B cell (primary cell): ENCODE measurements around the gene DRC1. TPM values are rescaled to one million over a fixed set of nuclear protein-coding genes. Genes with fewer than 3 reads are reported as not detected.

Experiments used
- ATAC-seq: fragments of 200-7000 bp; cut with Tn5 transposase; one replicate; pipeline ENCODE4 v1.10.0; 2021; ENCODE audit warnings: low read depth, mild to moderate bottlenecking, moderate number of reproducible peaks, moderate library complexity
- CTCF ChIA-PET: fragments of 350-600 bp; sonication (Branson Sonifier 250); formaldehyde crosslinking; loops from one replicate; lab custom pipeline; 2021; ENCODE audit warnings: antibody characterized with exemption, inconsistent platforms; lab: Charles Lee
- POLR2A ChIA-PET: fragments of 350-600 bp; sonication (Branson Sonifier 250); formaldehyde crosslinking; loops from one replicate; lab custom pipeline; 2021; ENCODE audit warnings: antibody characterized with exemption; lab: Charles Lee
- DNase-seq: peaks from one replicate; pipeline ENCODE4 v3.0.0; 2013
- H2AFZ ChIP-seq: 2 replicates; pipeline ENCODE4 v1.6.1; 2012; ENCODE audit warnings: mild to moderate bottlenecking, low read depth, low read length; ENCODE audit not compliant: insufficient read depth, poor library complexity, severe bottlenecking
- H3K27ac ChIP-seq, 2 donors: 1 replicate in 1 of 2; 2 replicates in 1 of 2; pipeline ENCODE4 v1.5.1; 2012 to 2013; ENCODE audit warnings: low read length in 2 of 2, mild to moderate bottlenecking in 2 of 2, moderate library complexity in 1 of 2
- H3K27me3 ChIP-seq, 4 experiments: fragments of 200-600 bp in 1 of 4; sonication (generic) in 1 of 4; replicated peaks in 1 of 4; 1 replicate in 2 of 4; 2 replicates in 2 of 4; pipeline versions ENCODE4 v1.6.1 to v1.7.0; 2013 to 2016; ENCODE audit warnings: low read length in 3 of 4, mild to moderate bottlenecking in 2 of 4, mixed read lengths in 1 of 4, moderate library complexity in 1 of 4; ENCODE audit not compliant: insufficient read depth in 4 of 4, control insufficient read depth in 3 of 4; ENCODE audit errors: control extremely low read depth in 1 of 4
- H3K36me3 ChIP-seq, 2 experiments: replicated peaks in 1 of 2; 1 replicate in 1 of 2; 2 replicates in 1 of 2; pipeline versions ENCODE4 v1.6.1 to v1.7.1; 2013; ENCODE audit warnings: low read length in 1 of 2; ENCODE audit not compliant: insufficient read depth in 2 of 2, control insufficient read depth in 1 of 2; ENCODE audit errors: control extremely low read depth in 1 of 2, extremely low read depth in 1 of 2
- H3K4me1 ChIP-seq, 2 donors: fragments of 200-600 bp in 1 of 2; sonication (generic) in 1 of 2; 1 replicate in 1 of 2; 2 replicates in 1 of 2; pipeline versions ENCODE4 v1.5.1 to v1.6.1; 2013 to 2017; ENCODE audit warnings: low read length in 2 of 2; ENCODE audit not compliant: control insufficient read depth in 2 of 2, insufficient read depth in 2 of 2
- H3K4me2 ChIP-seq: replicated peaks from 2 replicates; pipeline ENCODE3; 2012; ENCODE audit warnings: mild to moderate bottlenecking, low read depth, low read length; ENCODE audit not compliant: poor library complexity, severe bottlenecking
- H3K4me3 ChIP-seq, 5 experiments: fragments of 200-600 bp in 1 of 5; sonication (generic) in 1 of 5; 1 replicate in 3 of 5; 2 replicates in 2 of 5; pipeline versions ENCODE4 v1.5.1 to v1.7.0; 2011 to 2016; ENCODE audit warnings: low read length in 4 of 5, mild to moderate bottlenecking in 4 of 5, low read depth in 2 of 5, control low read depth in 1 of 5, moderate library complexity in 1 of 5; ENCODE audit not compliant: insufficient read depth in 1 of 5; ENCODE audit errors: control extremely low read depth in 1 of 5, extremely low read depth in 1 of 5
- H3K79me2 ChIP-seq: fragments of 200-600 bp; sonication (generic); one replicate; pipeline ENCODE4 v1.6.0; 2016; ENCODE audit warnings: low read length; ENCODE audit not compliant: control insufficient read depth, insufficient read depth
- H3K9ac ChIP-seq: fragments of 200-600 bp; sonication (generic); 2 replicates; pipeline ENCODE4 v1.6.1; 2017; ENCODE audit warnings: mild to moderate bottlenecking, low read length, moderate library complexity
- H3K9me3 ChIP-seq, 3 donors: one replicate each; pipeline versions ENCODE4 v1.6.1 to v1.7.1; 2013; ENCODE audit warnings: low read length in 2 of 3; ENCODE audit not compliant: control insufficient read depth in 2 of 3, insufficient read depth in 1 of 3; ENCODE audit errors: control extremely low read depth in 1 of 3
- H4K20me1 ChIP-seq: 2 replicates; pipeline ENCODE4 v1.6.0; 2012; ENCODE audit warnings: mild to moderate bottlenecking, low read length; ENCODE audit not compliant: insufficient read depth, control insufficient read depth, poor library complexity, severe bottlenecking
- H3K27ac Mint-ChIP-seq: one replicate; pipeline ENCODE4 v1.8.0; 2021; ENCODE audit warnings: mixed read lengths
- H3K27me3 Mint-ChIP-seq: one replicate; pipeline ENCODE4 v1.8.0; 2021; ENCODE audit warnings: mixed read lengths
- H3K4me1 Mint-ChIP-seq: one replicate; pipeline ENCODE4 v1.8.0; 2021; ENCODE audit warnings: mixed read lengths
- H3K4me3 Mint-ChIP-seq: one replicate; pipeline ENCODE4 v1.8.0; 2021; ENCODE audit warnings: mixed read lengths
- H3K9me3 Mint-ChIP-seq: one replicate; pipeline ENCODE4 v1.8.0; 2022; ENCODE audit warnings: mixed read lengths; ENCODE audit not compliant: insufficient read depth
- CTCF ChIP-seq: fragments of 200-600 bp; IDR thresholded peaks from one replicate; pipeline ENCODE4 v1.8.0; 2022; ENCODE audit warnings: antibody characterized with exemption, mild to moderate bottlenecking
- EZH2 ChIP-seq: IDR thresholded peaks from 2 replicates; pipeline ENCODE4 v1.6.1; 2012; ENCODE audit warnings: borderline replicate concordance, low read depth, mild to moderate bottlenecking, moderate library complexity, low read length; ENCODE audit not compliant: insufficient read depth, poor library complexity, severe bottlenecking
- WGBS: methylation state at CpG from one replicate; pipeline ENCODE4 v1.1.5; 2013; ENCODE audit warnings: missing lambda C conversion rate; ENCODE audit not compliant: insufficient coverage; 5-methylcytosine and 5-hydroxymethylcytosine counted together
- intact Hi-C: fragments of 100-400 bp; cut with micrococcal nuclease; formaldehyde crosslinking; loops from one replicate; pipeline ENCODE4 v1.10.0; 2022
- polyA plus RNA-seq: library from polyadenylated mRNA; depleted of rRNA; stranded (reverse); fragments of >200 nt; gene quantifications from 2 replicates; pipeline ENCODE4 v1.2.3, GENCODE V29; 2012
- total RNA-seq, 2 donors: library from RNA; stranded (reverse); fragments of 120-200 nt in 1 of 2; gene quantifications; 1 replicate in 1 of 2; 2 replicates in 1 of 2; pipeline versions ENCODE4 v1.2.3 to v1.2.4, GENCODE V29; 2013 to 2022

The DRC1 gene
- total and polyA plus RNA-seq, 2 donors (not counting 1 experiment from before 2014, with no cell fraction given): not detected

- peaks cover 2% of the 10 kb centered on the region for H3K9me3 Mint-ChIP-seq
- no peak overlapping the region for H3K4me3 Mint-ChIP-seq
- no peaks in the 10 kb centered on the region for H3K27me3 ChIP-seq
- WGBS: 98% methylated on average over 4 of the region's 5 CpGs
- no peaks in the 10 kb centered on the region for H3K4me1 ChIP-seq
- no peak overlapping the region for H2AFZ ChIP-seq
- no peak overlapping the region for H3K27ac ChIP-seq
- no peak overlapping the region for H3K27ac Mint-ChIP-seq
- no peaks in the 10 kb centered on the region for H3K79me2 ChIP-seq
- H4K20me1 ChIP-seq: no peaks in the 10 kb centered on the region
- peaks cover 5% of the 10 kb centered on the region for H3K27me3 Mint-ChIP-seq
- CTCF ChIA-PET: no interaction called here
- POLR2A ChIA-PET: no interaction called here
- DNase-seq (no peak), ATAC-seq (no peak)
- intact Hi-C loops: no loop called here
- TF ChIP-seq CTCF (no peak), EZH2 (no peak)
- no peaks in the 10 kb centered on the region for H3K36me3 ChIP-seq
- H3K9ac ChIP-seq: no peak overlapping the region
- H3K4me3 ChIP-seq: no peak overlapping the region
- H3K9me3 ChIP-seq: no peaks in the 10 kb centered on the region
- H3K4me2 ChIP-seq: no peak overlapping the region
- H3K4me1 Mint-ChIP-seq: no peaks in the 10 kb centered on the region
Measured at GRCh38 chr2:26421961-26422360, 20.2 kb downstream of the DRC1 start.

GRCh38 chr2:26422947-26423629 is 21.4 kb downstream of the DRC1 start:
- DNase-seq (no peak), ATAC-seq (no peak)
- H3K9ac ChIP-seq: no peak overlapping the region
- POLR2A ChIA-PET: no interaction called here
- no peak overlapping the region for H2AFZ ChIP-seq
- no peak overlapping the region for H3K27ac ChIP-seq
- H3K4me1 Mint-ChIP-seq: no peaks in the 10 kb centered on the region
- H3K27me3 ChIP-seq: no peaks in the 10 kb centered on the region
- intact Hi-C loops: no loop called here
- 63% methylated on average over 4 of the region's 9 CpGs for WGBS
- TF ChIP-seq CTCF: no peak
- no peak for TF ChIP-seq EZH2
- no peak overlapping the region for H3K27ac Mint-ChIP-seq
- H3K4me3 Mint-ChIP-seq: no peak overlapping the region
- no peaks in the 10 kb centered on the region for H3K4me1 ChIP-seq
- CTCF ChIA-PET: no interaction called here
- H3K4me2 ChIP-seq: no peak overlapping the region
- H3K9me3 Mint-ChIP-seq: peaks cover 2% of the 10 kb centered on the region
- no peak overlapping the region for H3K4me3 ChIP-seq
- H3K9me3 ChIP-seq: no peaks in the 10 kb centered on the region
- H3K36me3 ChIP-seq: no peaks in the 10 kb centered on the region
- no peaks in the 10 kb centered on the region for H3K79me2 ChIP-seq
- peaks cover 5% of the 10 kb centered on the region for H3K27me3 Mint-ChIP-seq
- H4K20me1 ChIP-seq: no peaks in the 10 kb centered on the region
